Mucosa of rectum (tissue), 2 donors: Measurements from ENCODE around the gene INTS15.
"Not testable (repeated sequence)": the region's sequence is repeated elsewhere in the genome, so short reads cannot be mapped to it uniquely, and the experiment has no call there.

Source experiments
- H3K27ac ChIP-seq, 2 donors: one replicate each; pipeline ENCODE4 v1.7.0; 2013; ENCODE audit warnings: inconsistent platforms in 2 of 2, low read depth in 2 of 2, low read length in 2 of 2
- H3K27me3 ChIP-seq, 2 donors: one replicate each; pipeline ENCODE4 v1.7.0; 2013; ENCODE audit warnings: low read length in 2 of 2; ENCODE audit not compliant: control insufficient read depth in 2 of 2, insufficient read depth in 2 of 2
- H3K36me3 ChIP-seq, 2 donors: one replicate each; pipeline ENCODE4 v1.7.0; 2013; ENCODE audit warnings: low read length in 2 of 2; ENCODE audit not compliant: control insufficient read depth in 2 of 2, insufficient read depth in 2 of 2
- H3K4me1 ChIP-seq, 2 donors: one replicate each; pipeline ENCODE4 v1.7.0; 2013; ENCODE audit warnings: low read length in 2 of 2, mild to moderate bottlenecking in 1 of 2; ENCODE audit not compliant: control insufficient read depth in 2 of 2, insufficient read depth in 2 of 2
- H3K4me3 ChIP-seq, 2 donors: one replicate each; pipeline ENCODE4 v1.7.0; 2013; ENCODE audit warnings: low read length in 2 of 2
- H3K9ac ChIP-seq, 2 donors: one replicate each; pipeline ENCODE4 v1.7.0; 2013; ENCODE audit warnings: low read length in 2 of 2, low read depth in 1 of 2, mild to moderate bottlenecking in 1 of 2
- H3K9me3 ChIP-seq, 2 donors: one replicate each; pipeline ENCODE4 v1.7.0; 2013; ENCODE audit warnings: low read length in 2 of 2; ENCODE audit not compliant: control insufficient read depth in 2 of 2
- donor health status: healthy.
- donor health status: Normal muscosa, but diverticular disease.

INTS15 gene

DNA sequence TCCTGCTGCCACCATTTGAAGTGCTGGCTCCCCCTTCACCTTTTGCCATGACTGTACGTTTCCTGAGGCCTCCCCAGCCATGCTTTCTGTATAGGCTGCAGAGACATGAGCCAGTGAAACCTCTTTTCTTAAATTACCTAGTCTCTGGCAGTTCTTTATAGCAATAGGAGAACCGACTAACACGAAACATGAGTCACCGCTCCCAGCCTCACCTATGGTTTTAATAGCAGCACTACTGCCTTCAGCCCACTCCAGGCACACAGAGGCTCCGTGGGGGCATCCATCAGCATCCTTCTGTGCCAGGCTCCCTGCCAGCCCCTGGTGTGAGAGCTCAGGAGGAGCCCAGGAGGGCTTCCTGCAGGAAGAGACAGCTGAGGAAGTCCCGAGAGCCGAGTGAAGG lies 41.8 kb downstream of the INTS15 start:
- H3K4me1 ChIP-seq: peaks cover 3 to 5% of the 10 kb centered on the region in 2 donors
- no peaks in the 10 kb centered on the region for H3K9me3 ChIP-seq
- no peak overlapping the region for H3K27ac ChIP-seq
- no peaks in the 10 kb centered on the region for H3K36me3 ChIP-seq
- no peaks in the 10 kb centered on the region for H3K27me3 ChIP-seq
- no peak overlapping the region for H3K4me3 ChIP-seq
- no peak overlapping the region for H3K9ac ChIP-seq

DNA sequence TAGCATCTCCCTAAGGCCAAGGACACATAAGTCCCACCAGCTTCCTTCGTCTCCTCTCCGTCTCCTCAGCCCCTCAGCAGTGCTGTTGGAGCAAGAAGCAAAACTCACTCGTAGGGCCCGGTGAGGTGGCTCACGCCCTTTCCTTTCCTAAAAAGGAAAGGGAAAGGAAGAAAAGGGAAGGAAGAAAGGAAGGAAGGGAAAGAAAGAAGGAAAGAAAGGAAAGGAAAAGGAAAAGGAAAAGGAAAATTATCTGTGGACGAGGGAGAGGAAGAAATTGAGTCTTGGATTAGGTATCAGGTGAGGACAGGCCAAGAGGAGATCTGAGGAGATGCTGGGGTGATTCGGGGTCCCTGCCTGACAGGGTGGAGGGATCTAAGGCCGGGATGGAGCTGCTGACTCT lies 44.2 kb downstream of the INTS15 start:
- Histone ChIP-seq H3K4me3 (no peak overlapping the region), H3K9me3 (no peaks in the 10 kb centered on the region), H3K9ac (no peak overlapping the region), H3K27ac (no peak overlapping the region), H3K36me3 (no peaks in the 10 kb centered on the region), H3K4me1 (peaks cover 5 to 12% of the 10 kb centered on the region in 2 donors), H3K27me3 (no peaks in the 10 kb centered on the region)

DNA sequence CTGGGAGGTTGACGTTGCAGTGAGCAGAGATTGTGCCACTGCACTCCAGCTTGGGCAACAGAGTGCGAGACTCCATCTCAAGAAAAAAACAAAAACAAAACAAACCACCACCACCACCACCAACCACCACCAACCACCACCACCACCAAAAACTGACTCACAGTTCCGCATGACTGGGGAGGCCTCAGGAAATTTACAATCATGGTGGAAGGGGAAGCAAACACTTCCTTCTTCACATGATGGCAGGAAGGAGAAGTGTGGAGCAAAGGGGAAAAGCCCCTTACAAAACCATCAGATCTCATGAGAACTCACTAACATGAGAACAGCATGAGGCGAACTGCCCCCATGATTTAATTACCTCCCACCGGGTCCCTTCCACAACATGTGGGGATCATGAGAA lies 45.1 kb downstream of the INTS15 start:
- H3K36me3 ChIP-seq, H3K27ac ChIP-seq, H3K9ac ChIP-seq, H3K9me3 ChIP-seq, H3K27me3 ChIP-seq, H3K4me3 ChIP-seq: not testable (repeated sequence)
- peaks cover 5 to 12% of the 10 kb centered on the region in 2 donors for H3K4me1 ChIP-seq

DNA sequence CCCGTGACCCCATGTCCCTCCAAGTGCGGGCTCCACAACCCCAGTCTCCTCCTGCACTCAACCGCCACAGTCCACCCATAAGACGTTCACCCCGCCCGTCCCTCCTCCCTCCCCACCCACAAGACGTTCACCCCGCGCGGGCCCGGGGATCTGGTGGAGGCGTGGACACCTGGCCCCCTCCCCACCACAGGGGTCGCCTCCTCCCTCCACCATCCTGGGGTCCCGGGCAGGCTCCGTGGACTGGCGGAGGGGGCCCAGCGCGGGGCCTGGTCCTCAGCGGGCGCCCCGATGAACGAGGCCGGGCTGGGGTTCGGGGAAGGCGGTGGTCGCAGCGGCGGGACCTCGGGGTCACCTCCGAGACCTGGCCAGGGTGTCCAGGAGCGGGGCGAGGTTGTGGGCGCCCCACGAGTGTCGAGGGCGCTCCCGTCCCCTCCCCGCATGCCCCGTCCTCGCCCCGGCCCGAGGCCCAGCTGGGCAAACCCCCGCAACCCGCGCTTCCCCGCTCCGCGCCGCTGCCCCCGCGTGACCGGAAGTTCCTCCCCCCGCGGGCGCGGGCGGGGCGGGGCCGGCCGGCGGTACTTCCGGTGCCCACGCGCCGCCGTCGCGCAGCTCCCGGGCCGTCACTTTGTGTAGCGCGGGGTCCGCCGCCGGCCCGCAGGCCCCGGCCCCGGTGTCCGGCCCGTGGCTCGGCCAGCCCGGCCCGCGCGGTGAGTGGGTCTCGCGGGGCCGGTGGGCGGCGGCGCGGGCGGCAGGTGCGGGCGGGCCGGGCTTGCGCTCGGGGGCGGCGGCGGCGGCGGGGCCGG lies 47.1 kb downstream of the INTS15 start, which contains the start of gene ZNF316:
Gene ZNF316 (plus strand): TSS at position 578 of the 803 bp plus-strand sequence. CDS start 5,092 bp downstream, outside the sequence.
- H3K27me3 ChIP-seq: no peaks in the 10 kb centered on the region
- peaks cover 6 to 12% of the 10 kb centered on the region in 2 donors for H3K36me3 ChIP-seq
- H3K4me1 ChIP-seq: peaks cover 5 to 12% of the 10 kb centered on the region in 2 donors
- peak within 1 kb of the TSS; percentile 38 to 58 for H3K27ac ChIP-seq
- peak within 1 kb of the TSS; percentile 72 to 87 for H3K4me3 ChIP-seq
- peak within 1 kb of the TSS; percentile 54 to 85 for H3K9ac ChIP-seq
- no peaks in the 10 kb centered on the region for H3K9me3 ChIP-seq

GRCh38 chr7:6637544-6638229 lies 47.9 kb downstream of the INTS15 start:
- Histone ChIP-seq H3K9me3 (no peaks in the 10 kb centered on the region), H3K9ac (peak overlapping the region; percentile 44 to 73), H3K4me1 (peaks cover 5 to 12% of the 10 kb centered on the region in 2 donors), H3K36me3 (peaks cover 12 to 19% of the 10 kb centered on the region in 2 donors), H3K27ac (peak overlapping the region in 1 of 2 donors; percentile 23), H3K27me3 (no peaks in the 10 kb centered on the region), H3K4me3 (peak overlapping the region; percentile 71 to 72)

- Histone ChIP-seq H3K36me3 (peaks cover 22 to 29% of the 10 kb centered on the region in 2 donors), H3K9ac (no peak overlapping the region), H3K9me3 (no peaks in the 10 kb centered on the region), H3K27ac (no peak overlapping the region), H3K4me1 (peaks cover 5 to 12% of the 10 kb centered on the region in 2 donors), H3K27me3 (no peaks in the 10 kb centered on the region), H3K4me3 (no peak overlapping the region)
Observed at GRCh38 chr7:6639032-6639431, 49.2 kb downstream of the INTS15 start.

- no peak overlapping the region for H3K27ac ChIP-seq
- H3K9ac ChIP-seq: no peak overlapping the region
- H3K9me3 ChIP-seq: no peaks in the 10 kb centered on the region
- no peaks in the 10 kb centered on the region for H3K27me3 ChIP-seq
- peaks cover 28 to 32% of the 10 kb centered on the region in 2 donors for H3K36me3 ChIP-seq
- H3K4me1 ChIP-seq: peaks cover 5 to 12% of the 10 kb centered on the region in 2 donors
- no peak overlapping the region for H3K4me3 ChIP-seq
Observed at GRCh38 chr7:6639627-6640026, 49.8 kb downstream of the INTS15 start.

- H3K4me3 ChIP-seq: no peak overlapping the region
- H3K36me3 ChIP-seq: peaks cover 33 to 38% of the 10 kb centered on the region in 2 donors
- H3K9me3 ChIP-seq: no peaks in the 10 kb centered on the region
- H3K9ac ChIP-seq: no peak overlapping the region
- no peak overlapping the region for H3K27ac ChIP-seq
- peaks cover 5 to 12% of the 10 kb centered on the region in 2 donors for H3K4me1 ChIP-seq
- H3K27me3 ChIP-seq: no peaks in the 10 kb centered on the region
Observed at GRCh38 chr7:6640246-6640721, 50.5 kb downstream of the INTS15 start.

DNA sequence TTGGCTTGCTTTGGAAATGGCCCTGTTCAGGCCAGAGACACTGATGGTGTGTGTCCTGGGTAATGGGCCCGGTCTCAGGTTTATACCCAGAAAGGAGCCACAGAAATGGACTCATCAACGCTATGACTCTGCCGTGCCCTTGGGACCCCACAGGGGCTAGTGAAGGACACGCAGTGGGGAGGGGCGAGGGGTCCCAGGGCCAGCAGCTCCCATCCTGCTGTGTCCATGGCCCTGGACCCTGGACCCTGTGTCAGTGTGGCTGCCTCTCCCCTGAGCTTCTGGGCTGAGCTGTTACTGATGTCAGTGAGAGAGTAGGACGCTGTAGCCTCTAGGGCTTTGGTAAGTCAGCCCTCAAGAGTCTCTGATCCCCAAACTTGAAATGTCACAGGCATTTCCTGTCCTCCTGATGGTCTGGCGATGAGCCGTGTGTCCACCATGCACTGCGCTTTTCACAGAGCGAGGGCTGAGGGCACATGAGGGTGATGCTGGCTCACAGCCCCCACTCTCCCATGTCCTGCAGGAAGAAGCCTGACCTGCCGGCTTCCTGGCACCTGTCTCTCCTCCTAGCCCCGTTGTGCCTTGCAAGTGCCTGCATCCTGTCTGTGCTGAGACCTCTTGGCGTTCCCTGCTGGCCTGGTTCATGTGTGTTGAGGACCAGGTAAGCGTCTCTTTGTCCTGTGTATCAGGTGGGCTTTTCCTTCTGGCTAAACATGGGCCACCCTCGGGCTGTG lies 51.6 kb downstream of the INTS15 start:
- H3K4me1 ChIP-seq: peaks cover 1 to 10% of the 10 kb centered on the region in 2 donors
- H3K4me3 ChIP-seq: no peak overlapping the region
- H3K27me3 ChIP-seq: no peaks in the 10 kb centered on the region
- H3K36me3 ChIP-seq: peaks cover 33 to 38% of the 10 kb centered on the region in 2 donors
- no peaks in the 10 kb centered on the region for H3K9me3 ChIP-seq
- no peak overlapping the region for H3K9ac ChIP-seq
- H3K27ac ChIP-seq: no peak overlapping the region
